ENCODE measurements around the gene STON2.

The STON2 gene

DNA sequence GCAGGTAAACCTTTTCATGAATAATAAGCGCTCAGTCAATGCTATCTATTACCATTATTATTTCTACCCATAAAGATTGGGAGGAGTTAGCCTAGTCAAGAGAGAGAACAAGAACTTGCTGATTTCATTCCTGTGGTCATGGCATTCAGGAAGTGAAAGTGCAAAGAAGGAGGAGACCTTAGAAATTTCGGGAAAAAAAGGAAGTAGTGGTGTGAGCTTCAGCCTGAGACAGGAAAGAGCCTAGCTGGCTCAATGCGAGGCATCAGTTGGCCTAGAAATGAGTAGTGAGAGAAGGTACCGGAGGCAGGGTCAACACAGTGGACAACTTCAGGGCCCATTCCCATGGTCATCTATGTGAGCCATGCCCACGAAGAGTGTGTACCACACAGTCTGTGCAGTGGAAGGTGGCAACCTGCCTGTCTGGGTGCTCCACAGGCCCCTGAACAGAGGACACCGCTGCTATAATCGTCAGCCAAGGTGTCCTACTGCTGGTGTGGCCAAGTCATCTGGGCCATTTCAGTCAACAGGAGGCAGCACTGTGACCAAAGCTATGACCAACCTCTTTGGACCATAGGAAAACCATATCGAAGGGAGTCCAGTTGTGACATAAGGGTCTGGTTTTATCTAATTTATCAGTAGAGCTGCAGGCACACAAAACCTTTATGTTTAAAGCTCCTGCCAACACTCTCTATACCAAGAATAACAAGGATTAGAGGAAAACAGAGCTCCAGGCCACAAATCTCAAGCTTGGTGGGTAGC is 16.2 kb upstream of the STON2 start:
- no peak for DNase-seq (ENCODE audit: extremely low read depth, insufficient read length)
- Histone ChIP-seq H3K36me3 (ENCODE audit: control insufficient read depth, insufficient read depth, low read length) (no peaks in the 10 kb centered on the region), H3K27me3 (replicated peaks; ENCODE audit: control insufficient read depth, insufficient read depth, low read length) (no peaks in the 10 kb centered on the region), H3K4me3 (replicated peaks; ENCODE audit: low read depth, low read length) (no peak overlapping the region)
- TF ChIP-seq, protein P1, sequence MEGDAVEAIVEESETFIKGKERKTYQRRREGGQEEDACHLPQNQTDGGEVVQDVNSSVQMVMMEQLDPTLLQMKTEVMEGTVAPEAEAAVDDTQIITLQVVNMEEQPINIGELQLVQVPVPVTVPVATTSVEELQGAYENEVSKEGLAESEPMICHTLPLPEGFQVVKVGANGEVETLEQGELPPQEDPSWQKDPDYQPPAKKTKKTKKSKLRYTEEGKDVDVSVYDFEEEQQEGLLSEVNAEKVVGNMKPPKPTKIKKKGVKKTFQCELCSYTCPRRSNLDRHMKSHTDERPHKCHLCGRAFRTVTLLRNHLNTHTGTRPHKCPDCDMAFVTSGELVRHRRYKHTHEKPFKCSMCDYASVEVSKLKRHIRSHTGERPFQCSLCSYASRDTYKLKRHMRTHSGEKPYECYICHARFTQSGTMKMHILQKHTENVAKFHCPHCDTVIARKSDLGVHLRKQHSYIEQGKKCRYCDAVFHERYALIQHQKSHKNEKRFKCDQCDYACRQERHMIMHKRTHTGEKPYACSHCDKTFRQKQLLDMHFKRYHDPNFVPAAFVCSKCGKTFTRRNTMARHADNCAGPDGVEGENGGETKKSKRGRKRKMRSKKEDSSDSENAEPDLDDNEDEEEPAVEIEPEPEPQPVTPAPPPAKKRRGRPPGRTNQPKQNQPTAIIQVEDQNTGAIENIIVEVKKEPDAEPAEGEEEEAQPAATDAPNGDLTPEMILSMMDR (IDR thresholded peaks at IDR 0.05; ENCODE audit: insufficient read depth, low read length, poor library complexity, severe bottlenecking), result no peak

DNA sequence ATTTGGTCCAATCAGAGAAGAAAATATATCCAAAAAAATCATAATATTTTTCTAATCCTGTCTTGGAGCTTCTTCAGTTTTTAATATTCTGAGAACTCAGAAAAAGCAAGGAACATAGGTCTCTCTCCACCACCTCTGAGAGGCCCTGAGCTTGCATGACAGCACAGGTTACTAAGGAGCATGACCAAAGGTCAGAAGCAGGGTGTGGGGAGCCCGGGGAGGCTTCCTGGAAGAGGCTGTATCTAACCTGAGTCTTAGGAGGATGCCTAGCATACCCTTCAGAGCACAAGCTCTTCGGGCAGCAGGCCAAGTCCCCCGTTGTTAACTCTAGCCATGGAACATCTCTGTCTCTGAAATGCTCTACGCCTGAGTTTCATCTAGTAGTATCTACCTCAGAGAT is 15.7 kb upstream of the STON2 start:
- H3K27me3 ChIP-seq (replicated peaks; ENCODE audit: control insufficient read depth, insufficient read depth, low read length), result no peaks in the 10 kb centered on the region
- no peak overlapping the region for H3K4me3 ChIP-seq (replicated peaks; ENCODE audit: low read depth, low read length)
- no peaks in the 10 kb centered on the region for H3K36me3 ChIP-seq (ENCODE audit: control insufficient read depth, insufficient read depth, low read length)
- no peak for DNase-seq (ENCODE audit: extremely low read depth, insufficient read length)
- TF ChIP-seq, protein P1 (IDR thresholded peaks at IDR 0.05; ENCODE audit: insufficient read depth, low read length, poor library complexity, severe bottlenecking), result no peak

DNA sequence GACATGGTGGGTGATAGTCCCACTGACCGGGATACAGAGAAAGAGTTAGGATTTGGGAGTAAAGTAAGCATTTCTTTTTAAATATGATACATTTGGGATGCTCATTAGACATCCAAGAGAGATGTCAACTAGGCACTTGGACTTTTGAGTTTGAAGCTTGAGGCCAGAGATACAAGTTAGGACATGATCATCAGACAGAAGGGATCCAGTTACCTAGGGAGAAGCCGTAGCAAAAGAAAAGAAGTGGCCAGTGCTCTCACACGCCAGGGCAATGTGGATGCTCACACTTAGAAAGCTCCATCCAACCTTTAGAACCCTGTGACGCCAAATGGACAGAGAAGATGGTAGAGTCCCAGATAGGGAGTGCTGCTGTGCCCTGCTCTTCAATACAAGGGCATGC is 14.0 kb upstream of the STON2 start:
- TF ChIP-seq, protein P1 (IDR thresholded peaks at IDR 0.05; ENCODE audit: insufficient read depth, low read length, poor library complexity, severe bottlenecking), result no peak

DNA sequence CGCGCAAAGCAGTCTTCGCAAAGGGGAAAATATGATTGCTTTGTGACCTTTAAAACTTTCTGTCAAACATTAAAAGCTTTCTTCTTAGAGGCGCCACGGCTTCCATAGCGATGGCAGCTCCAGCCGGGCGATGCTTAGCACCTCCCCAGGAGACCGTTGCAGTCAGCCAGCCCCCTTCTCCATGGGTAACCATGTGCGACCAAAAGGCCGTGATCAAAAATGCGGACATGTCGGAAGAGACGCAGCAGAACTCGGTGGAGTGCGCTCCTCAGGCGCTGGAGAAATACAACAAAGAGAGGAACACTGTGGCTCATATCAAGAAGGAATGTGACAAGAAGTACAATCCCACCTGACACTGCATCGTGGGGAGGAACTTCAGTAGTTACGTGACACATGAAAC is 12.7 kb upstream of the STON2 start:
- H3K4me3 ChIP-seq (replicated peaks; ENCODE audit: low read depth, low read length), result no peak overlapping the region
- no peak for DNase-seq (ENCODE audit: extremely low read depth, insufficient read length)
- no peaks in the 10 kb centered on the region for H3K36me3 ChIP-seq (ENCODE audit: control insufficient read depth, insufficient read depth, low read length)
- H3K27me3 ChIP-seq (replicated peaks; ENCODE audit: control insufficient read depth, insufficient read depth, low read length), result no peaks in the 10 kb centered on the region
- TF ChIP-seq, protein P1 (IDR thresholded peaks at IDR 0.05; ENCODE audit: insufficient read depth, low read length, poor library complexity, severe bottlenecking), result no peak

More for the DNA sequence above, 14.0 kb upstream of the STON2 start:
- no peak for DNase-seq (ENCODE audit: extremely low read depth, insufficient read length)
- Histone ChIP-seq H3K27me3 (replicated peaks; ENCODE audit: control insufficient read depth, insufficient read depth, low read length) (no peaks in the 10 kb centered on the region), H3K36me3 (ENCODE audit: control insufficient read depth, insufficient read depth, low read length) (no peaks in the 10 kb centered on the region), H3K4me3 (replicated peaks; ENCODE audit: low read depth, low read length) (no peak overlapping the region)

DNA sequence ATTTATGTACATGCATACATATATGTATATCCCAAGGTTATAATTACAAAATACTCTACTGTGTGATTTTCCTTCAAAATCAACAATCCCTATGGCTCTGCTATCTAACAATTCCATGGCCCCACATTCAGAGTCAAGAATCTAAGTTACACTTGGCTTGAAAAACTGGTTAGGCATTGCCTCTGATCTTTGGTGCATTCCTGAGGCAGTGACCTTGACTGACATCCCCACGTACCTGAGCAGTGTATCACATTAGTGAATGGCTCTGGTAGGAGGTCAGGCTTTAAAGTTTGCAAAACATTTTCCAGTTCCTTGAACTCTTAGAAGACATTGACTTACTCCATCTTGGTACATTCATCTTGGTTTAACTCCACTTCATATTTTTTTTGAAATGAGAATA is 8.5 kb upstream of the STON2 start:
- TF ChIP-seq, protein P1 (IDR thresholded peaks at IDR 0.05; ENCODE audit: insufficient read depth, low read length, poor library complexity, severe bottlenecking), result no peak
- H3K4me3 ChIP-seq (replicated peaks; ENCODE audit: low read depth, low read length), result no peak overlapping the region
- H3K36me3 ChIP-seq (ENCODE audit: control insufficient read depth, insufficient read depth, low read length), result no peaks in the 10 kb centered on the region
- H3K27me3 ChIP-seq (replicated peaks; ENCODE audit: control insufficient read depth, insufficient read depth, low read length), result no peaks in the 10 kb centered on the region; the same call in 1 of the 2 replicates
- DNase-seq (ENCODE audit: extremely low read depth, insufficient read length), result no peak

All from GM06990 (cell line).